ENCODE measurements around the gene RND1. TPM values are rescaled to one million over a fixed set of nuclear protein-coding genes. Genes with fewer than 3 reads are reported as not detected.

Gene RND1
- total and polyA plus RNA-seq, 2 of the 13 experiments (the other 11 are each of a cell fraction or from before 2014, with no cell fraction given), result 1.8 to 1.9 TPM

DNA sequence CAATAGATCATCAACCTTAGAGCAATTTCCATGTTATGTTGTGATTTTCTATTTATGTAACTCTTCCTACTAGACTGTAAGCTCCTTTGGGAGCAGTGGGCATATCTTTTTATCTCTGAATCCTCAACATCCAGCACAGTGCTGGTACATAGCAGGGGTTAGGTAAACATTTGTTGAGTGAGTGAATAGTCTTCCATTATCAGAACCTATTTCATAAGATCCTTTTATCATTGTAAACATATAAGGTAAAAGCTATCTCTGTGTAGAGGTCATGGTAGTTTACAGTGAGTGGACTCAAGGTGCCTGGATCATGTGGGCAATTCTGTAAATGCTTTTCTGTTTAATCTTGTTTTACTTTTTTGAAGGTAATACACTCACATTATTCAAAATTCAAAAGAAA lies 44.5 kb upstream of the RND1 start (continued):
- TF ChIP-seq, protein P1, sequence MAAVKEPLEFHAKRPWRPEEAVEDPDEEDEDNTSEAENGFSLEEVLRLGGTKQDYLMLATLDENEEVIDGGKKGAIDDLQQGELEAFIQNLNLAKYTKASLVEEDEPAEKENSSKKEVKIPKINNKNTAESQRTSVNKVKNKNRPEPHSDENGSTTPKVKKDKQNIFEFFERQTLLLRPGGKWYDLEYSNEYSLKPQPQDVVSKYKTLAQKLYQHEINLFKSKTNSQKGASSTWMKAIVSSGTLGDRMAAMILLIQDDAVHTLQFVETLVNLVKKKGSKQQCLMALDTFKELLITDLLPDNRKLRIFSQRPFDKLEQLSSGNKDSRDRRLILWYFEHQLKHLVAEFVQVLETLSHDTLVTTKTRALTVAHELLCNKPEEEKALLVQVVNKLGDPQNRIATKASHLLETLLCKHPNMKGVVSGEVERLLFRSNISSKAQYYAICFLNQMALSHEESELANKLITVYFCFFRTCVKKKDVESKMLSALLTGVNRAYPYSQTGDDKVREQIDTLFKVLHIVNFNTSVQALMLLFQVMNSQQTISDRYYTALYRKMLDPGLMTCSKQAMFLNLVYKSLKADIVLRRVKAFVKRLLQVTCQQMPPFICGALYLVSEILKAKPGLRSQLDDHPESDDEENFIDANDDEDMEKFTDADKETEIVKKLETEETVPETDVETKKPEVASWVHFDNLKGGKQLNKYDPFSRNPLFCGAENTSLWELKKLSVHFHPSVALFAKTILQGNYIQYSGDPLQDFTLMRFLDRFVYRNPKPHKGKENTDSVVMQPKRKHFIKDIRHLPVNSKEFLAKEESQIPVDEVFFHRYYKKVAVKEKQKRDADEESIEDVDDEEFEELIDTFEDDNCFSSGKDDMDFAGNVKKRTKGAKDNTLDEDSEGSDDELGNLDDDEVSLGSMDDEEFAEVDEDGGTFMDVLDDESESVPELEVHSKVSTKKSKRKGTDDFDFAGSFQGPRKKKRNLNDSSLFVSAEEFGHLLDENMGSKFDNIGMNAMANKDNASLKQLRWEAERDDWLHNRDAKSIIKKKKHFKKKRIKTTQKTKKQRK (IDR thresholded peaks at IDR 0.05; ENCODE audit: low read length), result no peak
- TF ChIP-seq ZNF572 (CRISPR knock-in tag; IDR thresholded peaks at IDR 0.05) (no peak), ZNF335 (CRISPR knock-in tag; IDR thresholded peaks at IDR 0.05) (peak; percentile 79), TAF1 (CRISPR knock-in tag; IDR thresholded peaks at IDR 0.05) (no peak), ZNF562 (CRISPR knock-in tag; IDR thresholded peaks at IDR 0.05; ENCODE audit: borderline replicate concordance) (no peak), NPAS2 (CRISPR knock-in tag; IDR thresholded peaks at IDR 0.05; ENCODE audit: borderline replicate concordance) (no peak), NFE2 (CRISPR knock-in tag; IDR thresholded peaks at IDR 0.05) (no peak), ZNF296 (CRISPR knock-in tag; conservative IDR thresholded peaks at IDR 0.05) (no peak), POGZ (CRISPR knock-in tag; IDR thresholded peaks at IDR 0.05) (no peak), ATRX (CRISPR knock-in tag; IDR thresholded peaks at IDR 0.05; ENCODE audit: borderline replicate concordance) (no peak), RNF2 (conservative IDR thresholded peaks at IDR 0.05; ENCODE audit: low read depth) (no peak), CC2D1A (CRISPR knock-in tag; IDR thresholded peaks at IDR 0.05) (no peak), TBX2 (CRISPR knock-in tag; IDR thresholded peaks at IDR 0.05; ENCODE audit: borderline replicate concordance) (peak; percentile 79; the same call in 1 of the 2 replicates), NR3C1 (CRISPR knock-in tag; IDR thresholded peaks at IDR 0.05) (no peak)
- TF ChIP-seq, protein P2, sequence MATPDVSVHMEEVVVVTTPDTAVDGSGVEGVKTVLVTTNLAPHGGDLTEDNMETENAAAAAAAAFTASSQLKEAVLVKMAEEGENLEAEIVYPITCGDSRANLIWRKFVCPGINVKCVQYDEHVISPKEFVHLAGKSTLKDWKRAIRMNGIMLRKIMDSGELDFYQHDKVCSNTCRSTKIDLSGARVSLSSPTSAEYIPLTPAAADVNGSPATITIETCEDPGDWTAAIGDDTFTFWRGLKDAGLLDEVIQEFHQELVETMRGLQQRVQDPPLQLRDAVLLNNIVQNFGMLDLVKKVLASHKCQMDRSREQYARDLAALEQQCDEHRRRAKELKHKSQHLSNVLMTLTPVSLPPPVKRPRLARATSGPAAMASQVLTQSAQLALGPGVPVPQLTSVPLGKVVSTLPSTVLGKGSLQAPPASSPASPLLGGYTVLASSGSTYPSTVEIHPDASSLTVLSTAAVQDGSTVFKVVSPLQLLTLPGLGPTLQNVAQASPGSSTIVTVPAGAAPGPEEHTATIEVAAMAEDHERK (CRISPR knock-in tag; IDR thresholded peaks at IDR 0.05; ENCODE audit: low read depth), result 0 out of 2 replicates have a peak, but pooled peaks have one; percentile 31
- TF ChIP-seq, protein P3, sequence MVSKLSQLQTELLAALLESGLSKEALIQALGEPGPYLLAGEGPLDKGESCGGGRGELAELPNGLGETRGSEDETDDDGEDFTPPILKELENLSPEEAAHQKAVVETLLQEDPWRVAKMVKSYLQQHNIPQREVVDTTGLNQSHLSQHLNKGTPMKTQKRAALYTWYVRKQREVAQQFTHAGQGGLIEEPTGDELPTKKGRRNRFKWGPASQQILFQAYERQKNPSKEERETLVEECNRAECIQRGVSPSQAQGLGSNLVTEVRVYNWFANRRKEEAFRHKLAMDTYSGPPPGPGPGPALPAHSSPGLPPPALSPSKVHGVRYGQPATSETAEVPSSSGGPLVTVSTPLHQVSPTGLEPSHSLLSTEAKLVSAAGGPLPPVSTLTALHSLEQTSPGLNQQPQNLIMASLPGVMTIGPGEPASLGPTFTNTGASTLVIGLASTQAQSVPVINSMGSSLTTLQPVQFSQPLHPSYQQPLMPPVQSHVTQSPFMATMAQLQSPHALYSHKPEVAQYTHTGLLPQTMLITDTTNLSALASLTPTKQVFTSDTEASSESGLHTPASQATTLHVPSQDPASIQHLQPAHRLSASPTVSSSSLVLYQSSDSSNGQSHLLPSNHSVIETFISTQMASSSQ (IDR thresholded peaks at IDR 0.05; ENCODE audit: low read depth), result peak; percentile 75
- TF ChIP-seq, protein P3 (CRISPR knock-in tag; IDR thresholded peaks at IDR 0.05; ENCODE audit: borderline replicate concordance), result peak; percentile 91; the same call in 1 of the 2 replicates
- TF ChIP-seq, protein P4, sequence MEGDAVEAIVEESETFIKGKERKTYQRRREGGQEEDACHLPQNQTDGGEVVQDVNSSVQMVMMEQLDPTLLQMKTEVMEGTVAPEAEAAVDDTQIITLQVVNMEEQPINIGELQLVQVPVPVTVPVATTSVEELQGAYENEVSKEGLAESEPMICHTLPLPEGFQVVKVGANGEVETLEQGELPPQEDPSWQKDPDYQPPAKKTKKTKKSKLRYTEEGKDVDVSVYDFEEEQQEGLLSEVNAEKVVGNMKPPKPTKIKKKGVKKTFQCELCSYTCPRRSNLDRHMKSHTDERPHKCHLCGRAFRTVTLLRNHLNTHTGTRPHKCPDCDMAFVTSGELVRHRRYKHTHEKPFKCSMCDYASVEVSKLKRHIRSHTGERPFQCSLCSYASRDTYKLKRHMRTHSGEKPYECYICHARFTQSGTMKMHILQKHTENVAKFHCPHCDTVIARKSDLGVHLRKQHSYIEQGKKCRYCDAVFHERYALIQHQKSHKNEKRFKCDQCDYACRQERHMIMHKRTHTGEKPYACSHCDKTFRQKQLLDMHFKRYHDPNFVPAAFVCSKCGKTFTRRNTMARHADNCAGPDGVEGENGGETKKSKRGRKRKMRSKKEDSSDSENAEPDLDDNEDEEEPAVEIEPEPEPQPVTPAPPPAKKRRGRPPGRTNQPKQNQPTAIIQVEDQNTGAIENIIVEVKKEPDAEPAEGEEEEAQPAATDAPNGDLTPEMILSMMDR (CRISPR knock-in tag; IDR thresholded peaks at IDR 0.05), result no peak

Data from HepG2 (cell line).